Measurements from ENCODE around the gene JAG2.

DNA sequence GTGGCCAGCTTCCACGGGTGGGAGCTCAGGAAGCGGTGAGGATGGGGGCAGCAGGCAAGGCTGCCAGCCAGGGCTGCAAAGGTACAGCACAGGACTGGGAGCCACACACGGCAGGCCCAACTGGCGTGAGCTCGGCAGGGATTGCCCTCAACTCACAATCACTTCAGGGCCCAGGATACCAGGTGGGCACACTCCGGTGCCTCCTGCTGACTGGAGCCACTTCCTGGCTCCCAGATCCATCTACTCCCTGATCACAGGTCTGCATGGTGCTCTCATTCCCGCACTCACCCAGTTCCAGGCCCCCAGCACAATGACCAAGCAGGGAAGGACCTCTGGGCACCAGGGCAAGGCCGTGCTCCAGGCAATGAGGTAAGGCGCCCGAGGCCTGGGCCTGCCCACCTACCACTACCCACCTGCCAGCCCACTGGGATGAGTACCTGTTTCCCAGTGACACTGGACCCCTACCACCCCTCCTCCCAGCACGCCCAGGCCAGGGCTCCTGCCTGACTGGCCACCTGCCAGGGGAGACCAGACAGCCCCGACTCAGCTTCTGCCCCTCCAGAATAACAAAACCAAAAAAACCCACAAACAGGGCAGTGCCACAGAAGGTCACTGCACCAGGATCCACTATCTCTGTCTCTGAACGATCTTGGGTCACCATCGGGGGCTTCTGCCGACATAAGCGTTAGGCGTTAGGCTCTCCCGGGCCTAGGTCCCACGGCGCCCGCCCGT lies 1.8 kb downstream of the JAG2 start:
- TF ChIP-seq, protein P1, sequence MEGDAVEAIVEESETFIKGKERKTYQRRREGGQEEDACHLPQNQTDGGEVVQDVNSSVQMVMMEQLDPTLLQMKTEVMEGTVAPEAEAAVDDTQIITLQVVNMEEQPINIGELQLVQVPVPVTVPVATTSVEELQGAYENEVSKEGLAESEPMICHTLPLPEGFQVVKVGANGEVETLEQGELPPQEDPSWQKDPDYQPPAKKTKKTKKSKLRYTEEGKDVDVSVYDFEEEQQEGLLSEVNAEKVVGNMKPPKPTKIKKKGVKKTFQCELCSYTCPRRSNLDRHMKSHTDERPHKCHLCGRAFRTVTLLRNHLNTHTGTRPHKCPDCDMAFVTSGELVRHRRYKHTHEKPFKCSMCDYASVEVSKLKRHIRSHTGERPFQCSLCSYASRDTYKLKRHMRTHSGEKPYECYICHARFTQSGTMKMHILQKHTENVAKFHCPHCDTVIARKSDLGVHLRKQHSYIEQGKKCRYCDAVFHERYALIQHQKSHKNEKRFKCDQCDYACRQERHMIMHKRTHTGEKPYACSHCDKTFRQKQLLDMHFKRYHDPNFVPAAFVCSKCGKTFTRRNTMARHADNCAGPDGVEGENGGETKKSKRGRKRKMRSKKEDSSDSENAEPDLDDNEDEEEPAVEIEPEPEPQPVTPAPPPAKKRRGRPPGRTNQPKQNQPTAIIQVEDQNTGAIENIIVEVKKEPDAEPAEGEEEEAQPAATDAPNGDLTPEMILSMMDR (IDR thresholded peaks at IDR 0.05; ENCODE audit: borderline replicate concordance, extremely low read depth, low read length, poor library complexity, severe bottlenecking) = no peak
- no peak for TF ChIP-seq EZH2 (IDR thresholded peaks at IDR 0.05; ENCODE audit: borderline replicate concordance, low read depth, low read length, severe bottlenecking)

All from DND-41 (cell line).